HepG2 (cell line): ENCODE data around the gene GGPS1. TPM values are rescaled to one million over a fixed set of nuclear protein-coding genes. Genes with fewer than 3 reads are reported as not detected.

Source experiments
- FOSL2 ChIP-seq: sonication (generic); formaldehyde crosslinking; IDR thresholded peaks from 2 replicates; pipeline ENCODE4 v1.4.0; 2020; ENCODE audit warnings: missing genetic modification reagents
- HMGA1 ChIP-seq: sonication (generic); formaldehyde crosslinking; conservative IDR thresholded peaks from 2 replicates; pipeline ENCODE4 v1.4.0; 2020; ENCODE audit warnings: missing genetic modification reagents
- HNRNPLL ChIP-seq: fragments of 200-400 bp; formaldehyde crosslinking; IDR thresholded peaks from 2 replicates; pipeline ENCODE4 v1.6.1; 2017; ENCODE audit warnings: mild to moderate bottlenecking, low read depth, low read length; ENCODE audit not compliant: poor library complexity, severe bottlenecking
- KIAA2018 ChIP-seq: sonication (generic); formaldehyde crosslinking; IDR thresholded peaks from 2 replicates; pipeline ENCODE4 v1.5.0; 2020; ENCODE audit warnings: mild to moderate bottlenecking, missing genetic modification reagents, borderline replicate concordance
- KLF12 ChIP-seq: sonication (generic); formaldehyde crosslinking; IDR thresholded peaks from 2 replicates; pipeline ENCODE4 v1.4.0; 2020; ENCODE audit warnings: missing genetic modification reagents, borderline replicate concordance
- MAFF ChIP-seq: IDR thresholded peaks from 2 replicates; pipeline ENCODE4 v1.6.1; 2011; ENCODE audit warnings: low read depth, low read length, improper control_type of control experiment
- MED13 ChIP-seq: sonication (generic); formaldehyde crosslinking; IDR thresholded peaks from 2 replicates; pipeline ENCODE4 v1.5.0; 2020; ENCODE audit warnings: missing genetic modification reagents
- MZF1 ChIP-seq: sonication (generic); formaldehyde crosslinking; IDR thresholded peaks from 2 replicates; pipeline ENCODE4 v1.8.1; 2023; ENCODE audit warnings: mild to moderate bottlenecking, missing genetic modification reagents, borderline replicate concordance
- RAD51 ChIP-seq: fragments of 450-650 bp; IDR thresholded peaks from 2 replicates; pipeline ENCODE4 v1.6.1; 2016; ENCODE audit warnings: borderline replicate concordance
- RBFOX2 ChIP-seq: fragments of 200-400 bp; formaldehyde crosslinking; IDR thresholded peaks from 2 replicates; pipeline ENCODE4 v1.6.1; 2017; ENCODE audit warnings: low read depth, mild to moderate bottlenecking, low read length
- STAG1 ChIP-seq: sonication (generic); formaldehyde crosslinking; IDR thresholded peaks from 2 replicates; pipeline ENCODE4 v1.4.0; 2020; ENCODE audit warnings: missing genetic modification reagents
- ZFP36L1 ChIP-seq: sonication (generic); formaldehyde crosslinking; IDR thresholded peaks from 2 replicates; pipeline ENCODE4 v1.8.0; 2022; ENCODE audit warnings: mild to moderate bottlenecking, missing genetic modification reagents, moderate library complexity
- ZNF317 ChIP-seq: sonication (generic); formaldehyde crosslinking; IDR thresholded peaks from 2 replicates; pipeline ENCODE4 v1.5.0; 2020; ENCODE audit warnings: mild to moderate bottlenecking, missing genetic modification reagents
- ZNF614 ChIP-seq: IDR thresholded peaks from 2 replicates; pipeline ENCODE4 v1.6.1; 2018; ENCODE audit warnings: missing biosample characterization, missing genetic modification reagents, inconsistent platforms, borderline replicate concordance
- ZNF660 ChIP-seq: sonication (generic); formaldehyde crosslinking; IDR thresholded peaks from 2 replicates; pipeline ENCODE4 v1.5.1; 2020; ENCODE audit warnings: mild to moderate bottlenecking, low read depth, missing genetic modification reagents, borderline replicate concordance
- ZNF678 ChIP-seq: sonication (generic); formaldehyde crosslinking; IDR thresholded peaks from 2 replicates; pipeline ENCODE4 v1.4.0; 2020; ENCODE audit warnings: mild to moderate bottlenecking, missing genetic modification reagents
- ZNF7 ChIP-seq: IDR thresholded peaks from 2 replicates; pipeline ENCODE4 v1.6.1; 2016; ENCODE audit warnings: missing biosample characterization, missing genetic modification reagents
- ZNF770 ChIP-seq: sonication (generic); formaldehyde crosslinking; IDR thresholded peaks from 2 replicates; pipeline ENCODE4 v1.5.0; 2020; ENCODE audit warnings: mild to moderate bottlenecking, missing genetic modification reagents
- ZSCAN20 ChIP-seq: sonication (generic); formaldehyde crosslinking; IDR thresholded peaks from 2 replicates; pipeline ENCODE4 v1.4.0; 2020; ENCODE audit warnings: missing genetic modification reagents, mild to moderate bottlenecking, borderline replicate concordance
- polyA plus RNA-seq, 8 experiments: library from polyadenylated mRNA; depleted of rRNA in 3 of 8; stranded (reverse) in 7 of 8; unstranded in 1 of 8; fragments of >200 nt; fragmentation: Illumina TruSeq in 4 of 8; extraction: Trizol in 4 of 8; gene quantifications; 2 replicates each; pipeline versions ENCODE4 v1.2.1 to v1.2.3, GENCODE V29; 2011 to 2016; ENCODE audit warnings: low read depth in 4 of 8, missing spikeins in 1 of 8, mixed read lengths in 1 of 8; ENCODE audit not compliant: insufficient read depth in 1 of 8
- total RNA-seq, 5 experiments: library from RNA; depleted of rRNA; stranded (reverse); fragments of >200 nt; fragmentation: Illumina TruSeq; extraction: Trizol; gene quantifications; 2 replicates each; pipeline ENCODE4 v1.2.3, GENCODE V29; 2016; ENCODE audit warnings: low read depth in 1 of 5
- TF ChIP-seq, protein P1 (sequence below): sonication (generic); formaldehyde crosslinking; IDR thresholded peaks from 2 replicates; pipeline ENCODE4 v1.4.0; 2020; ENCODE audit warnings: mild to moderate bottlenecking, missing genetic modification reagents

Gene GGPS1
- total and polyA plus RNA-seq, 2 of the 13 experiments (the other 11 are each of a cell fraction or from before 2014, with no cell fraction given), result 28.8 to 42.6 TPM

- peak; percentile 55; the same call in 1 of the 2 replicates for TF ChIP-seq ZNF317 (CRISPR knock-in tag)
- TF ChIP-seq FOSL2 (CRISPR knock-in tag), result peak; percentile 97
- TF ChIP-seq STAG1 (CRISPR knock-in tag), result peak; percentile 4; the same call in 1 of the 2 replicates
- TF ChIP-seq KIAA2018 (CRISPR knock-in tag), result no peak
- TF ChIP-seq HNRNPLL, result no peak
- no peak for TF ChIP-seq ZNF678 (CRISPR knock-in tag)
- no peak for TF ChIP-seq HMGA1
- TF ChIP-seq, protein P1, sequence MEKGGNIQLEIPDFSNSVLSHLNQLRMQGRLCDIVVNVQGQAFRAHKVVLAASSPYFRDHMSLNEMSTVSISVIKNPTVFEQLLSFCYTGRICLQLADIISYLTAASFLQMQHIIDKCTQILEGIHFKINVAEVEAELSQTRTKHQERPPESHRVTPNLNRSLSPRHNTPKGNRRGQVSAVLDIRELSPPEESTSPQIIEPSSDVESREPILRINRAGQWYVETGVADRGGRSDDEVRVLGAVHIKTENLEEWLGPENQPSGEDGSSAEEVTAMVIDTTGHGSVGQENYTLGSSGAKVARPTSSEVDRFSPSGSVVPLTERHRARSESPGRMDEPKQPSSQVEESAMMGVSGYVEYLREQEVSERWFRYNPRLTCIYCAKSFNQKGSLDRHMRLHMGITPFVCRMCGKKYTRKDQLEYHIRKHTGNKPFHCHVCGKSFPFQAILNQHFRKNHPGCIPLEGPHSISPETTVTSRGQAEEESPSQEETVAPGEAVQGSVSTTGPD (CRISPR knock-in tag), result peak; percentile 88
- no peak for TF ChIP-seq ZNF7 (CRISPR knock-in tag)
- TF ChIP-seq MAFF, result peak; percentile 42; the same call in 1 of the 2 replicates
- no peak for TF ChIP-seq MED13 (CRISPR knock-in tag)
- no peak for TF ChIP-seq RBFOX2
- no peak for TF ChIP-seq MZF1 (CRISPR knock-in tag)
- TF ChIP-seq ZFP36L1 (CRISPR knock-in tag), result no peak
- no peak for TF ChIP-seq ZSCAN20 (CRISPR knock-in tag)
- no peak for TF ChIP-seq ZNF770 (CRISPR knock-in tag)
- TF ChIP-seq KLF12, result no peak
- no peak for TF ChIP-seq RAD51
- TF ChIP-seq ZNF614, result peak; percentile 100
- TF ChIP-seq ZNF660 (CRISPR knock-in tag), result no peak
Measured at GRCh38 chr1:235295902-235296350, 32.4 kb upstream of the GGPS1 start (continued).
